Measurements from ENCODE around the gene ALPG. TPM values are rescaled to one million over a fixed set of nuclear protein-coding genes. Genes with fewer than 3 reads are reported as not detected.
A peak's percentile ranks its signal among the peaks of the same experiment; 100 is the strongest.
"Not testable (repeated sequence)": the region's sequence is repeated elsewhere in the genome, so short reads cannot be mapped to it uniquely, and the experiment has no call there.

The ALPG gene
- polyA plus RNA-seq, 6 donors from 2014 or later: not detected

DNA sequence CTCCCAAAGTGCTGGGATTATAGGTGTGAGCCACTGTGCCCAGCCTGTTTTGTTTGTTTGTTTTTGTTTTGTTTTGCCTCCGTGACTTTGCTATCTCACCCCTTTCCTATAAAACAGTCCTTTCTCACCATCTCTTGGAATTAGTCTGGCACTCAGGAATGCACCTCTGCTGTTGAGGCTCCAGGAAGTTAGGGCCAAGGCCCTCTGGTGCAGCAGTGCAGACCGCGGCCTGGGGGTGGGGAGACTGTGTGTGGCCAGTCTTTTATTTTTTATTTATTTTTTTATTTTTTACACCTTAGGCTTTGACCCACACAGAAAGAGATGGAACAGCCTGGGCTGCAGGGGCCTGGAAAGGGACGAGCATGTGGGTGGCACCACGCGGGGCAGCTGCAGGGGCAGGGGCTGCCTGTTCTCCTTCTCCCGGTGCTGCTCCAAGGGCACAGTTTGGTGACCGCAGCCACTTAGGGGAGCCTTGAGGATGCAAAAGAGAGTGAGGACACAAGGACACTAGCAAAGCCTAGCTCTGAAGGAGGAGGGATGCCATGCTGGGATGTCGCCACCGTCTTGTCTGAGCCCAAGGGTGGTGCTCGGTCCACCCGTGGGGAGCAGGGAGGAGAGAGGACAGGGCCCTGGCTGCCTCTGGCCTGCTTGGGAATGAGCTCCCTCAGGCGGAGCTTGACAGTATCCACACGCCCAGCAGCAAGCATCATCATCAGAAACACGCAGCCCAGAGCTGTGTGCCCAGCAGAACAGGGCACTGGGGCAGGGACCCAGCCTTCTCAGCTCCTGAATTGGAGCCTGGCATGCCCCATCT lies 29.9 kb downstream of the ALPG start:
- DNase-seq: no peak
- H3K4me3 Mint-ChIP-seq: no peak overlapping the region
- H3K9me3 Mint-ChIP-seq: peaks cover 0 to 1% (median 0%) of the 10 kb centered on the region in 7 donors

DNA sequence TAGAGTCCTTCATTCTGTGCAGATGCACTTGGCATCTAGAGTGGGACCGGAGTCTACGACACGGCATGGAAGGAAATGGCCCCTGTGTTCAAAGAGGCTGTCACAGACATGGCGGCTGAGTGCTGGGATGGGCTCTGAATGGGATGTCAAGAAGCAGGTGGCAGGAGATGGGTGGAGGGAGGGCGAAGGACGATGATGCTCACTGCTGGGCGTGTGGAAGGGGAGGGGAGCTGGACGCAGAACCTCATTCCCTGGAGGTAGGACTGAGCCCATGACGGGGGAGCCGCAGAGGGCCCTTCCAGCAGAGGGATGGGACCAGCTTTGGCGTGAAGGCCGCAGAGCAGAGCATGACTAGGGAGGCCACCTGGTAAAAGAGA lies 30.5 kb downstream of the ALPG start:
- Mint-ChIP-seq H3K36me3 (no peaks in the 10 kb centered on the region), H3K4me1 (peaks cover 0 to 12% (median 5%) of the 10 kb centered on the region in 3 donors), H3K4me3 (no peak overlapping the region), H3K9me3 (peaks cover 0 to 1% (median 0%) of the 10 kb centered on the region in 7 donors), H3K27ac (peak overlapping the region in 1 of 6 donors; percentile 81), H3K27me3 (peaks cover 4 to 17% (median 9%) of the 10 kb centered on the region in 3 donors)
- DNase-seq (no peak), ATAC-seq (ENCODE audit: low read depth in 2 of 2) (no peak)

More for the DNA sequence above, 29.9 kb downstream of the ALPG start:
- peaks cover 4 to 15% (median 9%) of the 10 kb centered on the region in 3 donors for H3K27me3 Mint-ChIP-seq
- H3K36me3 Mint-ChIP-seq: no peaks in the 10 kb centered on the region
- peaks cover 0 to 12% (median 5%) of the 10 kb centered on the region in 3 donors for H3K4me1 Mint-ChIP-seq
- no peak for ATAC-seq (ENCODE audit: low read depth in 2 of 2)
- peak overlapping the region in 2 of 6 donors; percentile 61 to 63 for H3K27ac Mint-ChIP-seq

DNA sequence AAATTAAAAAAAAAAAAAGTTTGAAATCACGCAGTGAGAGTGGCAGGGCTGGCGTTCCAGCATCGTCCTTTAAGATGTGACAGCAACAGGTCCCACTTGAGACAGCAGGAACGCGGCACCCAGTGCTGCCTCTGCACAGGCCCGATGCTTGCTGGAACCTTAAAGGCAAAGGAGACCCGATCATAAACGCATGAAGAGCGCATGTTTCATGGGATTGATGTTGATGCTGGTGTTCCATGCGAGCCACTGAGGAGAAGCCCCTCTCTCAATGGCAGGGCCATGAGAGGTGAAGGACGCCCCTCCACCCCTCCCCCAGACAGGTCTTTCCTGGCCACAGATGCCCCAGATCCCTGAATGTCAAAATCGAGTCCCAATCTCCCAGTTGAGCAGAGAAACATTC lies 31.4 kb downstream of the ALPG start:
- no peaks in the 10 kb centered on the region for H3K36me3 Mint-ChIP-seq
- peak overlapping the region in 1 of 8 donors; percentile 43 for H3K4me3 Mint-ChIP-seq
- peaks cover 0 to 1% (median 0%) of the 10 kb centered on the region in 7 donors for H3K9me3 Mint-ChIP-seq
- no peak overlapping the region for H3K27ac Mint-ChIP-seq
- peaks cover 0 to 12% (median 5%) of the 10 kb centered on the region in 3 donors for H3K4me1 Mint-ChIP-seq
- DNase-seq (no peak), ATAC-seq (ENCODE audit: low read depth in 2 of 2) (no peak)
- H3K27me3 Mint-ChIP-seq: peaks cover 4 to 17% (median 9%) of the 10 kb centered on the region in 3 donors

DNA sequence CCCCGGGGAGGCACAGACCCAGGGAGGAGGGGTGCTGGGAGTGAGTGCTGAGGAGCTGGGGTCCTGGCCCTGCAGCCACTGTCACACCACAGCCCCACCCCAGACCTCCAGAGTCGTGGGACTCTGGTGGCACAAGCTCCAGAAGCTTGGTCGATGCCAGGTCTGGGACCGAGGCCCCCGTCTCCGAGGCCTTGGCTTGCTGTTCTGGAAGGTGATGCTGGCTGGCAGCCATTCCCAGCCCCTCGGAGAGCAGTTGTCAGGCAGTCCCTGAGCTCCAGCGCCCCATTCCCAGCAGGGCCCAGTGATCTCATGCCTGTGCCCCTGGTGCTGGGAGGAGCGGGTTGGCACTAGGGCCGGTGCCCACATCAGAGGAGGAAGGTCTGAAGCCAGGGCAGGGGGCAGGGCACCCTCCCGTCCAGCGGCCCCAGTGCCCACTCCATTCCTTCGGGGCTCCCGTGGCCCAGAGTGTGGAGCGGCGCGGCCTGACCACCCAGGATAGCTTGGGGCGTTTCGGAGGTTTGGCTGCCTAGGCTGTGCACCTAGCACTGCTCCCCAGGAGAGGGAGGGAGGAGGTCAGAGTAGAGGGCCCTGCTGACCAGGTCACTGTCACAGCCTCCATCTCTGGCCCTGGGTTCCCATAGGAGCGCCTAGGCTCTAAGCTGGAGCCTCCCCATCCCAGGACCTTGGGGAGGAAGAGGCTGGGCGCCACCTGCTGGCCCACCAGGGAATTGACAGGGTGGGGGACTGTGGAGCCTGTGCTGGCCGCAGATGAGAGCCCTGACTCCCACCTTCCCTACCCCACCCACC lies 32.5 kb downstream of the ALPG start:
- peak in 1 of 2 donors; percentile 41 for ATAC-seq (ENCODE audit: low read depth in 2 of 2)
- no peak for DNase-seq
- Mint-ChIP-seq H3K4me3 (no peak overlapping the region), H3K27me3 (peaks cover 4 to 17% (median 9%) of the 10 kb centered on the region in 3 donors), H3K4me1 (peaks cover 0 to 12% (median 5%) of the 10 kb centered on the region in 3 donors), H3K9me3 (peaks cover 0 to 1% (median 0%) of the 10 kb centered on the region in 7 donors), H3K36me3 (no peaks in the 10 kb centered on the region), H3K27ac (no peak overlapping the region)

DNA sequence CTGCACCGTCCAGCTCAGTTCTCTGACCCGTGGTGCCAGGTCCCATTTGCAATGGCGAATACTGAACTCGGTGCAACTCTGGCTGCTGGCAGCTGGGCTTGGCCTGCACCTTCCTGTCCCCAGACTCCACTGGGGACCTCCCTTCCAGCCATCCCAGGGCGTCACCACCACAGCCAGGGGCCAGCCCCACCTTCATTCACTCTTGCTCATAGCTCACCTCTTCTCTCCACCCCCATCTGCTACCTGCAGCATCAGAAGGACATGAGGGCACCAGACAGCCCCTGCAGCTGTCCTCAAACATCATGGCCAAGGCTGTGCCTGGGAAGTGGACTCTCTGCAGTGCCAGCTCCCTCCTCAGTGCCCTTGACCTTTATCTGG lies 33.1 kb downstream of the ALPG start:
- H3K36me3 Mint-ChIP-seq: no peaks in the 10 kb centered on the region
- no peak for ATAC-seq (ENCODE audit: low read depth in 2 of 2)

DNA sequence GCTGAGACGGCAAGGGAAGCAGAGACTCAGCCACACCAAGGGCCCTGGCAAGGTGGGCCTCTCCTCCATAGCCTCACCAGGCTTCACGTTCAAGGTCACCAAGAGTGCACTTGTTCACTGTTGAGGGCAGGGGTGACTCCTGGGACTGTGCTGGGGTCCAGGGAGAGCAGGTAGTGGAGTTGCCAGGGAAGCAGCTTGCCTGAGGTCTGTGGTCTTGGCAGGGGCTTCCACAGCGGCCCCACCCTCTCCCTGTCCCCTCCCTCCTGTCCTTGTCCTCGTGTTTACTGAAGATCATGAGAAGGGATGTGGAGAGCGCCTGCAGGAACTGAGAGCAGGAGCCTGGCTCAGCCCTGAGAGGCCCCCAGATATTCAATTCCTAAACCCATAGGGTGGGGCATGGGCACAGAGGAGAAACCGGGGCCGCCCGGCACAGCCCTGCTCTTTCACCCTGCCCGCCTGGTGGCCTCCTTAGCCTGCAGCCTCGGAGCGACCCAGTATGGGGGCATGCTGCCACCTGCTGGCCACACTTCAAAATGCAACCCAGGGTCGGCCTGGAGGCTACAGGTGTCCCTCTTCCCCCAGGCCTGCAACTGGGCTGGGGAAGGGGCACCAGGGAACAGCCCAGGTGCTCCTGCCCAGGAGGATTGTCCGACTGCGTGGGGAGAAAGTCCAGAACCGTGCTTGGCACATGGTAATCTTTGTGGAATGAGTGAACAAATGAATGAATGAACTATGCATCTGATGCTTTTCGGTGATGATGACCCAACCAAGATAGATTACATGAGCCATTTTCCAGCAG lies 33.8 kb downstream of the ALPG start:
- H3K9me3 Mint-ChIP-seq, H3K36me3 Mint-ChIP-seq: not testable (repeated sequence)
- ATAC-seq (ENCODE audit: low read depth in 2 of 2) (peak; percentile 85 to 86), DNase-seq (peak; percentile 79)
- Mint-ChIP-seq H3K4me1 (peaks cover 0 to 12% (median 5%) of the 10 kb centered on the region in 3 donors), H3K27ac (peak overlapping the region in 1 of 6 donors; percentile 16), H3K27me3 (peaks cover 4 to 17% (median 9%) of the 10 kb centered on the region in 3 donors), H3K4me3 (peak overlapping the region in 3 of 8 donors; percentile 37 to 77 (median 56))

More for the DNA sequence above, 33.1 kb downstream of the ALPG start:
- Mint-ChIP-seq H3K27ac (no peak overlapping the region), H3K27me3 (peaks cover 4 to 17% (median 9%) of the 10 kb centered on the region in 3 donors), H3K9me3 (peaks cover 0 to 1% (median 0%) of the 10 kb centered on the region in 7 donors), H3K4me1 (peaks cover 0 to 12% (median 5%) of the 10 kb centered on the region in 3 donors), H3K4me3 (no peak overlapping the region)
- DNase-seq: no peak

DNA sequence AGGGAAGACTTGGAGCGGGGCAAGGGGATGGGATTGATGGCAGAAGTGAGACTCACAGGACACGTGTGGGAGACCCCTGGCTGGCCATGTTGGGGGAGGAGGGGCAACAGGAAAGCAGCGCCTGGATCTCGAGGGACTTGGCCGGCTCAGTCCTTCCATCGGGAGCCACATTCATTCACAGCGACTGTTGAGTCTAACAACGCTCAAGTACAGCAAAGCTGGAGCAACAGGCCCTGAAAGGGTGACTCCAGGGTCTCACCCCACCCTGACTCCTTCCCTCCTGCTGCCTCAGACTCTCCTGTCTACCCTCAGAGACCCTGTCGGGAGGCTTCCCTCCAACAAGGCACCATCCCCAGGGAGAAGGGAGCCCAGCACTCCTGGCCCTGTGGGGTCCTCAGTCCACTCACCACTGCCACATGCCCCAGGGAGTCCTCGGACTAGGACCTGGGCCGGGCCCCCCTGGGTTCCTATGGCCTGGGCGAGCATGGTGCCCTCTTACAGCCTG lies 34.6 kb downstream of the ALPG start:
- ATAC-seq (ENCODE audit: low read depth in 2 of 2) (no peak), DNase-seq (no peak)
- H3K27me3 Mint-ChIP-seq: peaks cover 0 to 17% (median 9%) of the 10 kb centered on the region in 3 donors
- no peaks in the 10 kb centered on the region for H3K36me3 Mint-ChIP-seq
- peaks cover 0 to 1% (median 0%) of the 10 kb centered on the region in 7 donors for H3K9me3 Mint-ChIP-seq
- no peak overlapping the region for H3K27ac Mint-ChIP-seq
- no peak overlapping the region for H3K4me3 Mint-ChIP-seq
- peaks cover 0 to 12% (median 5%) of the 10 kb centered on the region in 3 donors for H3K4me1 Mint-ChIP-seq

DNA sequence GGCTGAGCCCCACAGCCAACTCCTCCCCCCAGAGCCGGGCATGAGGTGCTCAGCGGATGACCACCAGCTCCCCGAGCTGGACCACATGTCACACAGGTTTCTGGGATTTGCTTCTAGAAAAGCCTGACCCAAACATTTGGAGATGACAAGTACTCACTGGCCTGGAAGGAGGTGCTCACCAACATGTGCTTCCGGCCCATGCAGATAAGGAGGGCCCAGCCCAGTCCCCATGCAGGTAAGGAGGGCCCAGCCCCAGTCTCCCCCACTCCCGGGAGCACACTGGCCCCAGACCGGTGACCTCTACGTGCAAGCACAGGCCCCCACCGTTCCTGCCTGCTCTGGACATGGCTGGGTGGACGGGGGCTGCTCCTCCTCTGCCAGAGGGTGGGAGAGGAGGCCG lies 35.3 kb downstream of the ALPG start:
- not testable (repeated sequence) for ATAC-seq (ENCODE audit: low read depth in 2 of 2); H3K9me3 Mint-ChIP-seq; H3K4me3 Mint-ChIP-seq; H3K36me3 Mint-ChIP-seq; H3K27ac Mint-ChIP-seq; DNase-seq
- Mint-ChIP-seq H3K4me1 (peaks cover 3 to 12% (median 5%) of the 10 kb centered on the region in 3 donors), H3K27me3 (peaks cover 0 to 22% (median 2%) of the 10 kb centered on the region in 3 donors)

DNA sequence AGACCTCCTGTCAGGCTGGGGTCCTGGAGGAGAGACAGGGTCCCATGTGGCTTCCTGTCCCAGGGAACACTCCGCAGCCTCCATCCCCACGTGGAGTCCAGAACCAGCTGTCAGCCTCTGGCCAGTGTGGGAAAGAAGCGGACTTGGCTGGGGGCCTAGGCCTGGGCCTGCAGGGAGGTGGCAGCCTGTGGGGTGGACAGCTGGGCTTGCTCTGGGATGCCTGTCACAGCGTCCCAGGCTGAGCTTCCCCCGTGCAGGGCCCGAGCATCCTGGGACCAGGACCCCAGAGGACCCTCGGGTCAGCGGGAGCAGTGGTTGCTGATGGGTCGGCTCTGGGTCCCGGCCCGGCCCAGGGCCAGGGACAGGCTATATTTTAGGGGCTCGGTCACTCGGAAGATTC lies 35.8 kb downstream of the ALPG start:
- peaks cover 0 to 25% (median 0%) of the 10 kb centered on the region in 3 donors for H3K27me3 Mint-ChIP-seq

DNA sequence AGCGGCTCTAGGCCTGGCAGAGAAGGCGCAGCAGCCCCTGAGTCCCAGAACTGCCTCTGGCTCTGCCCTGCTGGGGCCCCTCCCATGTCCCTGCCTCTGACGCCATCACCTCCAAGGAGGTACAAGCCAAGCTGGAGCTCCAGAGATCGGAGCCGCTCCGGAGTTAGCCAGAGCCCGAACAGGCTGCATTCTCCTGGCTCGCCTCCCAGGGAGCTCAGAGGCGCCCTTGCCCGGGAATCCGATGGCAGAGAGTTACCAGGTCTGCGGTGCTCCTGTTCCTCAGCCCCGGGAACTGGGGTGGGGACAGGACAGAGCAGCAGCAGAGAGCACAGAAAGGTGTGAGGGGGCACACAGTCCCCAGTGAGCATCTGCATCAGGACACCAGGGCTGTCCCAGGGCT lies 36.4 kb downstream of the ALPG start:
- not testable (repeated sequence) for DNase-seq; H3K9me3 Mint-ChIP-seq; H3K36me3 Mint-ChIP-seq; H3K4me3 Mint-ChIP-seq; ATAC-seq (ENCODE audit: low read depth in 2 of 2); H3K27ac Mint-ChIP-seq
- peaks cover 0 to 20% (median 0%) of the 10 kb centered on the region in 3 donors for H3K27me3 Mint-ChIP-seq
- peaks cover 3 to 12% (median 5%) of the 10 kb centered on the region in 3 donors for H3K4me1 Mint-ChIP-seq

More for the DNA sequence above, 35.8 kb downstream of the ALPG start:
- DNase-seq; H3K4me3 Mint-ChIP-seq; ATAC-seq (ENCODE audit: low read depth in 2 of 2); H3K36me3 Mint-ChIP-seq; H3K9me3 Mint-ChIP-seq; H3K27ac Mint-ChIP-seq: not testable (repeated sequence)
- peaks cover 3 to 12% (median 5%) of the 10 kb centered on the region in 3 donors for H3K4me1 Mint-ChIP-seq

DNA sequence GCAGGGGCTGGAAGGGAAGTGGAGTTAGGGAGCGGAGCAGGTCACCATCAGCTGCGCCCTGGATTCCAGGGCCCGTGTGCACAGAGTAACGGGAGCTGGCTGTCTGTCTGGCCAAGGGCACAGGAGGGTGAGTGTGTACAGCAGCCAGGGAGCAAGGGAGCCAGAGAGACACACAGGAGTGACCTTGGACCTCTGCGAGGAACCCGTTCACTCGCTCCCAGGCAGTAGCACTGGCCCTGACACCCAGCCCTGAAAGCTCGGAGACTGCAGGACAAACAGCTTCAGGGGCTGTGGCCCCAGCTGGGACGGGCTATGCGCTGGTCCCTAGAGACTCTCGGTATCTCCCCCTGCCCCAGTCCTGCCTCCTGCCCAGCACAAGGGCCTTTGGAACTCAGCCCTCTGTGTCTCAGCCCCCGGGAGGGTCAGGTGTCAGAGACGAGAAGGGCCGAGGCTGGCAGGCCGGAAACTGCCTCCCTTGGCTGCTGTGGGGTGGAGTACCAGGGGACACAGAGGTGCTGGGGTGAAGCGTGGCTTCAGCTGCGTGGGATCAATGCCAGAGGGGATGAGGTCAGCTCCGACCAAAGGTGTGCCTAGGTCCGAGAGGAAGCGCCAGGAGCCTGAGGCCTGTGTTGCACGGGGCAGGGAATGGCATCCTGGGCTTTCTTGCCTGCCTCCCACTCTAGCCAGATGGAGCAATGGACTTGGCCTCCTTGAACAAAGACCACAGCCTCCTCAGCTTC lies 37.2 kb downstream of the ALPG start:
- DNase-seq; H3K4me3 Mint-ChIP-seq; H3K9me3 Mint-ChIP-seq; ATAC-seq (ENCODE audit: low read depth in 2 of 2); H3K36me3 Mint-ChIP-seq; H3K27ac Mint-ChIP-seq: not testable (repeated sequence)
- peaks cover 0 to 20% (median 0%) of the 10 kb centered on the region in 3 donors for H3K27me3 Mint-ChIP-seq
- H3K4me1 Mint-ChIP-seq: peaks cover 3 to 12% (median 5%) of the 10 kb centered on the region in 3 donors
